HepG2 (cell line): ENCODE measurements around the gene ATP5F1C. TPM values are rescaled to one million over a fixed set of nuclear protein-coding genes. Genes with fewer than 3 reads are reported as not detected.

Experiments used
- AFF4 ChIP-seq: sonication (generic); formaldehyde crosslinking; IDR thresholded peaks from 2 replicates; pipeline ENCODE4 v1.4.0; 2020; ENCODE audit warnings: missing genetic modification reagents
- AGO2 ChIP-seq: fragments of 200-400 bp; formaldehyde crosslinking; optimal IDR thresholded peaks from 2 replicates; pipeline ENCODE3; 2017; ENCODE audit warnings: mild to moderate bottlenecking, low read depth, low read length, moderate library complexity
- BATF2 ChIP-seq: sonication (generic); formaldehyde crosslinking; IDR thresholded peaks from 2 replicates; pipeline ENCODE4 v1.8.0; 2022; ENCODE audit warnings: mild to moderate bottlenecking, missing genetic modification reagents, moderate library complexity
- BHLHE40 ChIP-seq: IDR thresholded peaks from 2 replicates; pipeline ENCODE4 v1.6.1; 2011; ENCODE audit warnings: low read length, improper control_type of control experiment
- HDAC6 ChIP-seq: fragments of 200-600 bp; sonication (generic); IDR thresholded peaks from 2 replicates; pipeline ENCODE4 v1.7.0; 2017; ENCODE audit warnings: mild to moderate bottlenecking, antibody characterized with exemption, low read length, low read depth
- IKZF1 ChIP-seq: fragments of 450-650 bp; IDR thresholded peaks from 2 replicates; pipeline ENCODE4 v1.7.1; 2016
- JUNB ChIP-seq: sonication (generic); formaldehyde crosslinking; IDR thresholded peaks from 2 replicates; pipeline ENCODE4 v1.8.0; 2022; ENCODE audit warnings: missing genetic modification reagents, mild to moderate bottlenecking, borderline replicate concordance
- KLF9 ChIP-seq: IDR thresholded peaks from 2 replicates; pipeline ENCODE4 v1.6.1; 2016; ENCODE audit warnings: low read depth
- MXI1 ChIP-seq: IDR thresholded peaks from 3 replicates; pipeline ENCODE4 v1.6.1; 2012; ENCODE audit warnings: low read depth, low read length, inconsistent platforms, borderline replicate concordance
- NFKB2 ChIP-seq: sonication (generic); formaldehyde crosslinking; IDR thresholded peaks from 2 replicates; pipeline ENCODE4 v1.4.0; 2020; ENCODE audit warnings: missing genetic modification reagents, borderline replicate concordance
- PAWR ChIP-seq: sonication (generic); formaldehyde crosslinking; IDR thresholded peaks from 2 replicates; pipeline ENCODE4 v1.4.0; 2020; ENCODE audit warnings: missing genetic modification reagents, mild to moderate bottlenecking, borderline replicate concordance
- RAD51 ChIP-seq: fragments of 450-650 bp; IDR thresholded peaks from 2 replicates; pipeline ENCODE4 v1.6.1; 2016; ENCODE audit warnings: borderline replicate concordance
- SOX13 ChIP-seq, 3 experiments: fragments of 450-650 bp in 1 of 3; sonication (generic) in 1 of 3; formaldehyde crosslinking in 1 of 3; IDR thresholded peaks in 2 of 3; conservative IDR thresholded peaks in 1 of 3; 2 replicates each; pipeline versions ENCODE4 v1.5.0 to v1.6.1; 2016 to 2020; ENCODE audit warnings: antibody characterized with exemption in 1 of 3, mild to moderate bottlenecking in 1 of 3, missing compliant biosample characterization in 1 of 3, missing genetic modification reagents in 1 of 3, moderate library complexity in 1 of 3
- SRSF1 ChIP-seq: fragments of 200-400 bp; formaldehyde crosslinking; optimal IDR thresholded peaks from 2 replicates; pipeline ENCODE3; 2017; ENCODE audit warnings: mild to moderate bottlenecking, low read depth, low read length, moderate library complexity
- SRSF9 ChIP-seq: fragments of 200-400 bp; formaldehyde crosslinking; IDR thresholded peaks from 2 replicates; pipeline ENCODE4 v1.6.1; 2018; ENCODE audit warnings: borderline replicate concordance, mild to moderate bottlenecking, low read depth, low read length; ENCODE audit not compliant: insufficient read depth, poor library complexity, severe bottlenecking
- TGIF2 ChIP-seq: IDR thresholded peaks from 2 replicates; pipeline ENCODE4 v1.6.1; 2016; ENCODE audit warnings: control low read depth, missing compliant biosample characterization
- ZNF12 ChIP-seq: sonication (generic); formaldehyde crosslinking; IDR thresholded peaks from 2 replicates; pipeline ENCODE4 v1.5.0; 2020; ENCODE audit warnings: missing genetic modification reagents
- ZNF460 ChIP-seq: sonication (generic); formaldehyde crosslinking; IDR thresholded peaks from 2 replicates; pipeline ENCODE4 v1.5.1; 2020; ENCODE audit warnings: missing genetic modification reagents, mild to moderate bottlenecking, borderline replicate concordance
- ZNF570 ChIP-seq: sonication (generic); formaldehyde crosslinking; IDR thresholded peaks from 2 replicates; pipeline ENCODE4 v1.4.0; 2020; ENCODE audit warnings: mild to moderate bottlenecking, missing genetic modification reagents, borderline replicate concordance
- ZNF703 ChIP-seq: sonication (generic); formaldehyde crosslinking; IDR thresholded peaks from 2 replicates; pipeline ENCODE4 v1.5.1; 2020; ENCODE audit warnings: missing genetic modification reagents, mild to moderate bottlenecking, moderate library complexity, borderline replicate concordance
- ZNF710 ChIP-seq: sonication (generic); formaldehyde crosslinking; IDR thresholded peaks from 2 replicates; pipeline ENCODE4 v1.5.0; 2020; ENCODE audit warnings: mild to moderate bottlenecking, missing genetic modification reagents, borderline replicate concordance
- polyA plus RNA-seq, 8 experiments: library from polyadenylated mRNA; depleted of rRNA in 3 of 8; stranded (reverse) in 7 of 8; unstranded in 1 of 8; fragments of >200 nt; fragmentation: Illumina TruSeq in 4 of 8; extraction: Trizol in 4 of 8; gene quantifications; 2 replicates each; pipeline versions ENCODE4 v1.2.1 to v1.2.3, GENCODE V29; 2011 to 2016; ENCODE audit warnings: low read depth in 4 of 8, missing spikeins in 1 of 8, mixed read lengths in 1 of 8; ENCODE audit not compliant: insufficient read depth in 1 of 8
- total RNA-seq, 5 experiments: library from RNA; depleted of rRNA; stranded (reverse); fragments of >200 nt; fragmentation: Illumina TruSeq; extraction: Trizol; gene quantifications; 2 replicates each; pipeline ENCODE4 v1.2.3, GENCODE V29; 2016; ENCODE audit warnings: low read depth in 1 of 5

ATP5F1C gene
- total and polyA plus RNA-seq, 2 of the 13 experiments (the other 11 are each of a cell fraction or from before 2014, with no cell fraction given), result 407 to 416 TPM

GRCh38 chr10:7818295-7819120, 30.5 kb downstream of the ATP5F1C start, which contains the start of gene TAF3 (continued):
- no peak for TF ChIP-seq ZNF460 (CRISPR knock-in tag)
- TF ChIP-seq ZNF710 (CRISPR knock-in tag), result peak; percentile 22; the same call in 1 of the 2 replicates
- peak; percentile 29; the same call in 1 of the 2 replicates for TF ChIP-seq ZNF12 (CRISPR knock-in tag)
- TF ChIP-seq IKZF1, result no peak
- TF ChIP-seq HDAC6, result no peak
- TF ChIP-seq RAD51, result no peak
- TF ChIP-seq MXI1, result peak; percentile 92; the same call in 2 of the 3 replicates
- TF ChIP-seq ZNF703 (CRISPR knock-in tag), result no peak
- TF ChIP-seq BATF2 (CRISPR knock-in tag), result no peak
- peak; percentile 68; the same call in 1 of the 2 replicates for TF ChIP-seq KLF9 (CRISPR knock-in tag)
- TF ChIP-seq AGO2, result peak; percentile 49
- no peak for TF ChIP-seq AFF4 (CRISPR knock-in tag)
- TF ChIP-seq BHLHE40, result peak; percentile 53; the same call in 1 of the 2 replicates
- TF ChIP-seq SRSF1, result peak; percentile 62
- no peak for TF ChIP-seq PAWR (CRISPR knock-in tag)
- TF ChIP-seq NFKB2 (CRISPR knock-in tag), result 0 out of 2 replicates have a peak, but pooled peaks have one; percentile 19
- no peak for TF ChIP-seq SRSF9
- no peak for TF ChIP-seq SOX13 (IDR thresholded peaks at IDR 0.05)
- peak in 1 of 2 experiments; percentile 68; a peak in 2 of 4 replicates for TF ChIP-seq SOX13 (CRISPR knock-in tag; conservative IDR thresholded peaks at IDR 0.05 in 1 of 2, IDR thresholded peaks at IDR 0.05 in 1 of 2)
- TF ChIP-seq TGIF2 (CRISPR knock-in tag), result peak; percentile 87
- no peak for TF ChIP-seq ZNF570
- TF ChIP-seq JUNB (CRISPR knock-in tag), result no peak
